Mesenchymal stem cell (in vitro differentiated cells and primary cell): ENCODE measurements around the gene REM1.

Experiments used
- DNase-seq: peaks from one replicate; pipeline ENCODE4 v3.0.0-alpha.2; 2013
- H2AFZ ChIP-seq: one replicate; pipeline ENCODE4 v1.6.1; 2013; ENCODE audit warnings: low read depth, mild to moderate bottlenecking, control low read depth, inconsistent platforms, low read length, moderate library complexity
- H2AK5ac ChIP-seq: 2 replicates; pipeline ENCODE4 v1.6.1; 2013; ENCODE audit warnings: low read length, moderate library complexity, mild to moderate bottlenecking, inconsistent platforms; ENCODE audit not compliant: severe bottlenecking
- H2BK120ac ChIP-seq: one replicate; pipeline ENCODE4 v1.6.1; 2013; ENCODE audit warnings: low read depth, mild to moderate bottlenecking, inconsistent platforms, low read length, moderate library complexity
- H2BK12ac ChIP-seq, 2 experiments: one replicate each; pipeline ENCODE4 v1.6.1; 2013; ENCODE audit warnings: inconsistent platforms in 2 of 2, low read length in 2 of 2, mild to moderate bottlenecking in 2 of 2, moderate library complexity in 2 of 2, control low read depth in 1 of 2
- H2BK15ac ChIP-seq: one replicate; pipeline ENCODE4 v1.6.1; 2013; ENCODE audit warnings: mild to moderate bottlenecking, low read depth, inconsistent platforms; ENCODE audit not compliant: poor library complexity, severe bottlenecking
- H2BK5ac ChIP-seq: 2 replicates; pipeline ENCODE4 v1.6.1; 2013; ENCODE audit warnings: low read depth, mild to moderate bottlenecking, low read length, control low read depth, inconsistent platforms; ENCODE audit not compliant: poor library complexity, severe bottlenecking
- H3K14ac ChIP-seq, 2 experiments: one replicate each; pipeline ENCODE4 v1.6.1; 2013; ENCODE audit warnings: inconsistent platforms in 2 of 2, low read length in 2 of 2, control low read depth in 1 of 2, mild to moderate bottlenecking in 1 of 2, moderate library complexity in 1 of 2
- H3K18ac ChIP-seq, 2 experiments: one replicate each; pipeline ENCODE4 v1.6.1; 2013; ENCODE audit warnings: inconsistent platforms in 2 of 2, low read length in 2 of 2, control low read depth in 1 of 2, low read depth in 1 of 2, mild to moderate bottlenecking in 1 of 2
- H3K23ac ChIP-seq, 2 experiments: one replicate each; pipeline ENCODE4 v1.6.1; 2013; ENCODE audit warnings: inconsistent platforms in 2 of 2, low read length in 2 of 2, mild to moderate bottlenecking in 2 of 2, moderate library complexity in 2 of 2, control low read depth in 1 of 2
- H3K27ac ChIP-seq: 2 replicates; pipeline ENCODE4 v1.5.1; 2013; ENCODE audit warnings: mild to moderate bottlenecking, moderate library complexity, low read length, control low read depth, inconsistent platforms; ENCODE audit not compliant: poor library complexity, severe bottlenecking
- H3K27me3 ChIP-seq, 2 experiments: 2 replicates each; pipeline versions ENCODE4 v1.6.1 to v1.7.0; 2013; ENCODE audit warnings: low read length in 2 of 2, mild to moderate bottlenecking in 2 of 2, moderate library complexity in 2 of 2, control low read depth in 1 of 2, inconsistent platforms in 1 of 2; ENCODE audit not compliant: control insufficient read depth in 1 of 2, insufficient read depth in 1 of 2
- H3K36me3 ChIP-seq, 2 experiments: 2 replicates each; pipeline versions ENCODE4 v1.6.1 to v1.7.0; 2013; ENCODE audit warnings: low read length in 2 of 2, control low read depth in 1 of 2, inconsistent platforms in 1 of 2, low read depth in 1 of 2, mild to moderate bottlenecking in 1 of 2; ENCODE audit not compliant: insufficient read depth in 2 of 2, control insufficient read depth in 1 of 2
- H3K4ac ChIP-seq, 2 experiments: one replicate each; pipeline ENCODE4 v1.6.1; 2013; ENCODE audit warnings: inconsistent platforms in 2 of 2, low read length in 2 of 2, mild to moderate bottlenecking in 2 of 2, moderate library complexity in 2 of 2, control low read depth in 1 of 2, low read depth in 1 of 2
- H3K4me1 ChIP-seq: 2 replicates; pipeline ENCODE4 v1.6.1; 2013; ENCODE audit warnings: low read depth, low read length, control low read depth; ENCODE audit not compliant: control insufficient read depth, insufficient read depth
- H3K4me2 ChIP-seq: 2 replicates; pipeline ENCODE4 v1.6.1; 2013; ENCODE audit warnings: low read length, mild to moderate bottlenecking, inconsistent platforms; ENCODE audit not compliant: poor library complexity, severe bottlenecking
- H3K4me3 ChIP-seq, 2 experiments: 2 replicates each; pipeline versions ENCODE4 v1.5.1 to v1.7.0; 2013; ENCODE audit warnings: low read length in 2 of 2, mild to moderate bottlenecking in 2 of 2, control low read depth in 1 of 2, low read depth in 1 of 2; ENCODE audit not compliant: insufficient read depth in 1 of 2
- H3K79me1 ChIP-seq: replicated peaks from 2 replicates; pipeline ENCODE4 v1.6.1; 2013; ENCODE audit warnings: mild to moderate bottlenecking, control low read depth, low read length, inconsistent platforms; ENCODE audit not compliant: poor library complexity, severe bottlenecking
- H3K9ac ChIP-seq: 2 replicates; pipeline ENCODE4 v1.7.0; 2013; ENCODE audit warnings: mild to moderate bottlenecking, low read length, moderate library complexity
- H3K9me3 ChIP-seq: 2 replicates; pipeline ENCODE4 v1.7.0; 2013; ENCODE audit warnings: mild to moderate bottlenecking, low read length; ENCODE audit not compliant: control insufficient read depth
- H4K8ac ChIP-seq: one replicate; pipeline ENCODE4 v1.6.1; 2013; ENCODE audit warnings: inconsistent platforms, mild to moderate bottlenecking, low read length, moderate library complexity
- H4K91ac ChIP-seq: one replicate; pipeline ENCODE4 v1.6.1; 2013; ENCODE audit warnings: mild to moderate bottlenecking, low read length, inconsistent platforms
- WGBS: methylation state at CpG from one replicate; pipeline ENCODE4 v1.1.7; 2013; ENCODE audit warnings: mixed read lengths; 5-methylcytosine and 5-hydroxymethylcytosine counted together

The REM1 gene

DNA sequence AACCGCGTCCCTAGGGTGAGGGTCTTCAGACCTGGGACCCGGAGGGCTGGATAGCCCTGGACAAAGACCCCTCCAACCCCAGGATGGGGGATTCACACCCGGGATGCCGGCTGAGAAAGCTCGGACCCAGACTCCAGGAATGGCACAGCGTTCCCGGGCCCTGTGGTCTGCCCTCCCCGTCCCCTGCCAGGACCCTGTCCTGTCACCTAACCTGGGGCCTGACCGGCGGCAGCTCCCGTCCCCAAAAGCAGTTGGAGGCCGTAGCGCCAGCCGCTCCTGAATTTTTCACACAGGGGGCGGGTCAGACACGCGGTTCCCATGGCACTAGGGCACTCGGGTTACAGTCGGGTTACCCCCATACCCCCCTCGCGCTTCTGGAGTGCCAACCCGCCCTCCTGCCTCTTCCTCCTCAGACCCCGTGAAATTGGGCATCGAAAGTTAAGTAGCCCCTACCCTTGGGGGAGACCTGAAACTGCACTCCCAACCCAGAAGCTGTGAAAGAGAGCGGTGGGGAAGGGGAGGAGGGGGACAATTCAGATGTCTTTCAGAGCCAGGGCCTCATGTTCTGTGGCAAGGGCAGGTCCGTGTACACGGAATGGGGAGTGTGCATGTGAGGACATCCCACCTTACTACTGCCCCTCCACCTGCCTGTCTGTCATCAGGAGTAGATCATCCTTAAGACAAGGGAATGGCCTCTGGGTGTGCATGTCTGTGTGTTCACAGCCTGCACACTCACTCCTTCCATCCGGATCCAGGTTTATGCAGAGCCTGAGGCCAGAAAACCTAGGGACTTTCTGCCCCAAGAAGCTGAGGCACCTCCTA is 595 bp downstream of the REM1 start:
- no peaks in the 10 kb centered on the region for H3K4me1 ChIP-seq
- no peak overlapping the region for H4K91ac ChIP-seq
- no peak overlapping the region for H2AK5ac ChIP-seq
- H2BK12ac ChIP-seq = no peak overlapping the region
- H3K36me3 ChIP-seq = no peaks in the 10 kb centered on the region
- H3K9ac ChIP-seq = peak overlapping the region; percentile 72
- peak overlapping the region in 1 of 2 experiments; percentile 29 for H3K14ac ChIP-seq
- H2AFZ ChIP-seq = no peak overlapping the region
- no peaks in the 10 kb centered on the region for H3K79me1 ChIP-seq
- no peak overlapping the region for H3K18ac ChIP-seq
- no peak overlapping the region for H2BK120ac ChIP-seq
- no peak for DNase-seq
- no peak overlapping the region for H3K23ac ChIP-seq
- H3K4ac ChIP-seq = no peak overlapping the region
- peak overlapping the region in 1 of 2 experiments; percentile 80 for H3K4me3 ChIP-seq
- H3K9me3 ChIP-seq = no peaks in the 10 kb centered on the region
- no peak overlapping the region for H3K4me2 ChIP-seq
- WGBS = 74% methylated on average over 29 of the region's 29 CpGs
- H3K27ac ChIP-seq = no peak overlapping the region
- H2BK5ac ChIP-seq = no peak overlapping the region
- peaks cover 10 to 16% of the 10 kb centered on the region in 2 experiments for H3K27me3 ChIP-seq
- no peak overlapping the region for H2BK15ac ChIP-seq
- H4K8ac ChIP-seq = no peak overlapping the region

GRCh38 chr20:31476294-31476585 is 1.2 kb downstream of the REM1 start:
- DNase-seq = no peak
- no peak overlapping the region for H3K4me2 ChIP-seq
- no peak overlapping the region for H3K14ac ChIP-seq
- WGBS = 83% methylated on average over 5 of the region's 6 CpGs
- H2BK12ac ChIP-seq = no peak overlapping the region
- H3K23ac ChIP-seq = no peak overlapping the region
- H4K91ac ChIP-seq = no peak overlapping the region
- no peak overlapping the region for H2AFZ ChIP-seq
- no peak overlapping the region for H4K8ac ChIP-seq
- H2AK5ac ChIP-seq = no peak overlapping the region
- no peak overlapping the region for H2BK15ac ChIP-seq
- no peak overlapping the region for H3K4ac ChIP-seq
- H3K27ac ChIP-seq = no peak overlapping the region
- H3K79me1 ChIP-seq = no peaks in the 10 kb centered on the region
- H3K18ac ChIP-seq = no peak overlapping the region
- H2BK5ac ChIP-seq = no peak overlapping the region
- no peaks in the 10 kb centered on the region for H3K36me3 ChIP-seq
- no peak overlapping the region for H3K9ac ChIP-seq
- H3K4me3 ChIP-seq = no peak overlapping the region
- H3K27me3 ChIP-seq = peaks cover 11 to 16% of the 10 kb centered on the region in 2 experiments
- H3K4me1 ChIP-seq = no peaks in the 10 kb centered on the region
- no peak overlapping the region for H2BK120ac ChIP-seq
- no peaks in the 10 kb centered on the region for H3K9me3 ChIP-seq

GRCh38 chr20:31476643-31477215 is 1.6 kb downstream of the REM1 start:
- H3K9ac ChIP-seq = no peak overlapping the region
- no peak overlapping the region for H2AFZ ChIP-seq
- no peak overlapping the region for H2BK120ac ChIP-seq
- H3K9me3 ChIP-seq = no peaks in the 10 kb centered on the region
- H4K8ac ChIP-seq = no peak overlapping the region
- DNase-seq = no peak
- no peak overlapping the region for H3K23ac ChIP-seq
- no peak overlapping the region for H4K91ac ChIP-seq
- H3K27me3 ChIP-seq = peaks cover 14 to 16% of the 10 kb centered on the region in 2 experiments
- no peak overlapping the region for H3K4me2 ChIP-seq
- no peaks in the 10 kb centered on the region for H3K79me1 ChIP-seq
- H2BK15ac ChIP-seq = no peak overlapping the region
- H3K18ac ChIP-seq = no peak overlapping the region
- no peaks in the 10 kb centered on the region for H3K4me1 ChIP-seq
- no peak overlapping the region for H3K14ac ChIP-seq
- H3K27ac ChIP-seq = no peak overlapping the region
- H3K4me3 ChIP-seq = no peak overlapping the region
- H2BK5ac ChIP-seq = no peak overlapping the region
- H3K36me3 ChIP-seq = no peaks in the 10 kb centered on the region
- no peak overlapping the region for H3K4ac ChIP-seq
- H2AK5ac ChIP-seq = no peak overlapping the region
- no peak overlapping the region for H2BK12ac ChIP-seq
- WGBS = 72% methylated on average over 6 of the region's 6 CpGs

DNA sequence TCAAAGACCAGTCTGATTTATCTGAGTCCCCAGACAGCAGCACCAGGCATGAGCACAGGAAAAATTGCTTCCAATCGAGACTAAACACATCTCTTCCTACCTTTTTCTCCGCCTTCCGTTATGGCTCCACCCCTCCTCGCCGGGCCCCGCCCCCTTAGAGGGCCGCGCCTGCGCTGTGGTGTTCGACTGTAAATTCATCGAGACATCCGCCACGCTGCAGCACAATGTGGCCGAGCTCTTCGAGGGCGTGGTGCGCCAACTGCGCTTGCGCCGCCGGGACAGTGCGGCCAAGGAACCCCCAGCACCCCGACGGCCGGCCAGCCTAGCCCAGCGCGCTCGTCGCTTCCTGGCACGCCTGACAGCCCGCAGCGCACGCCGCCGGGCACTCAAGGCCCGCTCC is 8.9 kb downstream of the REM1 start:
- 86% methylated on average over 36 of the region's 36 CpGs for WGBS
- no peak overlapping the region for H2BK5ac ChIP-seq
- no peak overlapping the region for H2AK5ac ChIP-seq

More for the DNA sequence above, 8.9 kb downstream of the REM1 start:
- no peak overlapping the region for H3K14ac ChIP-seq
- no peak overlapping the region for H2BK12ac ChIP-seq
- H3K4me1 ChIP-seq = peaks cover 3% of the 10 kb centered on the region
- no peak overlapping the region for H3K27ac ChIP-seq
- H3K4me3 ChIP-seq = no peak overlapping the region
- no peak overlapping the region for H3K9ac ChIP-seq
- no peaks in the 10 kb centered on the region for H3K79me1 ChIP-seq
- no peak overlapping the region for H2BK120ac ChIP-seq
- DNase-seq = no peak
- H4K8ac ChIP-seq = no peak overlapping the region
- H3K36me3 ChIP-seq = no peaks in the 10 kb centered on the region
- no peak overlapping the region for H2BK15ac ChIP-seq
- no peaks in the 10 kb centered on the region for H3K9me3 ChIP-seq
- no peak overlapping the region for H3K23ac ChIP-seq
- H3K27me3 ChIP-seq = peaks cover 7 to 20% of the 10 kb centered on the region in 2 experiments
- no peak overlapping the region for H3K18ac ChIP-seq
- no peak overlapping the region for H2AFZ ChIP-seq
- H4K91ac ChIP-seq = no peak overlapping the region
- no peak overlapping the region for H3K4ac ChIP-seq
- H3K4me2 ChIP-seq = no peak overlapping the region
